D721Med (cell line): ENCODE measurements around the gene SAMD13.
"Not testable (repeated sequence)": the region's sequence is repeated elsewhere in the genome, so short reads cannot be mapped to it uniquely, and the experiment has no call there.

ENCODE experiments used
- DNase-seq: peaks from one replicate; pipeline ENCODE4 v3.0.0; 2011; ENCODE audit warnings: low spot score; ENCODE audit not compliant: insufficient read length
- FAIRE-seq: peaks from 2 replicates; lab custom pipeline; 2011; peaks lifted over from hg19 to GRCh38; lab: Jason Lieb, UNC
- TF ChIP-seq, protein P1 (sequence below): IDR thresholded peaks from 2 replicates; pipeline ENCODE4 v1.5.1; 2012; ENCODE audit warnings: mild to moderate bottlenecking, control low read depth; ENCODE audit not compliant: insufficient read depth; ENCODE audit errors: missing control alignments

Gene SAMD13

DNA sequence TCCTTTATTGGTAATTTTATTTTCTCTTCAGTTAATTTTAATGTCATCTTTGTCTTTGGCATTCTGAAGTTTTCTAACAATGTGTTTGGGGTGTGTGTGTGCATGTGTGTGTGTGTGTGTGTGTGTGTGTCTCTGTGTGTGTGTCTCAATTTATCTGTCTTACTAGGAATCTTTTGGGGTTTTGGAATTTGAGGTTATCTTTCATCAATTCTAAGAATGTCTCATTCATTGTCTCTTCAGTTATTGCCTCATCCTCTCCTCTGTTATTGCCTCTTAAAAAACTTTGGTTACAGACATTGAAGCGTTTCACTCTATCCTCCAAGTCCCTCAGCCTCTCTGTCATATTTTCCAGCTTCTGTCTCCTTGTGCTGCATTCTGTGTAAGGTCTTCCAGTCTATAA, 18.1 kb upstream of the SAMD13 start:
- DNase-seq (no peak), FAIRE-seq (no peak)
- TF ChIP-seq, protein P1, sequence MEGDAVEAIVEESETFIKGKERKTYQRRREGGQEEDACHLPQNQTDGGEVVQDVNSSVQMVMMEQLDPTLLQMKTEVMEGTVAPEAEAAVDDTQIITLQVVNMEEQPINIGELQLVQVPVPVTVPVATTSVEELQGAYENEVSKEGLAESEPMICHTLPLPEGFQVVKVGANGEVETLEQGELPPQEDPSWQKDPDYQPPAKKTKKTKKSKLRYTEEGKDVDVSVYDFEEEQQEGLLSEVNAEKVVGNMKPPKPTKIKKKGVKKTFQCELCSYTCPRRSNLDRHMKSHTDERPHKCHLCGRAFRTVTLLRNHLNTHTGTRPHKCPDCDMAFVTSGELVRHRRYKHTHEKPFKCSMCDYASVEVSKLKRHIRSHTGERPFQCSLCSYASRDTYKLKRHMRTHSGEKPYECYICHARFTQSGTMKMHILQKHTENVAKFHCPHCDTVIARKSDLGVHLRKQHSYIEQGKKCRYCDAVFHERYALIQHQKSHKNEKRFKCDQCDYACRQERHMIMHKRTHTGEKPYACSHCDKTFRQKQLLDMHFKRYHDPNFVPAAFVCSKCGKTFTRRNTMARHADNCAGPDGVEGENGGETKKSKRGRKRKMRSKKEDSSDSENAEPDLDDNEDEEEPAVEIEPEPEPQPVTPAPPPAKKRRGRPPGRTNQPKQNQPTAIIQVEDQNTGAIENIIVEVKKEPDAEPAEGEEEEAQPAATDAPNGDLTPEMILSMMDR: no peak

DNA sequence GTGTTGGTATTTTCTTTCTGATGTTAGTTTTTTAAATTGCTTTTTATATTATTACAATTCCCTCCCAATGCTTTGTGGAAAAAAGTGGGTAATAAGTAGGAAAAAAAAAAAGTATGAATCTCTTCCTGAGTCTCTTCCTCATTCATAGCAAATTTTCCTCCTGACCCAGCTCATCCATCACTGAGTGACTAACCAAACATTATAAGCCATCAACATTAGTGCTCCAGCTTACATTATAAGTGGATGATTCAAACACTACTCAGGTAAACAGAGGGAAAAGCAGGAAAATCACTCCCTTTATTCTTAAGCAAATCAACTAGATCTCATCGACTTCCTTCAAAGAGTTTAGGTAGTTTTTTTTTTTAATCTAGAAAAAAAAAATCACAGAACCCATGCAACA, 15.4 kb upstream of the SAMD13 start:
- DNase-seq (no peak), FAIRE-seq (no peak)
- TF ChIP-seq, protein P1: no peak

DNA sequence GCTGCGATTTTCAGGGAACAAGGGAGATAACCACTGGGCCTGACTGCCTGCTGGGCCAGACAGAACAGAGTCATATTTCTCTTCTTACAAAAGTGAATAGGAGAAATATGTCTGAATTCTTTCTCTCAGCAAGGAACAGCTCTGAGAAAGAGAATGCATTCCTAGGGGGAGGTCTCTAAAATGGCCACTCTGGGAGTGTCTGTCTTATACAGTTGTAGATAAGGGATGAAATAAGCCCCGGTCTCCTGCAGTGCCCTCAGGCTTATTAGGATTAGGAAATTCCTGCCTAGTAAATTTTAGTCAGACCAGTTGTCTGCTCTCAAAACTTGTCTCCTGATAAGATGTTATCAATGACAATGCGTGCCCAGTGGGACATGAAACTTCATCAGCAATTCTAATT, 14.1 kb upstream of the SAMD13 start:
- not testable (repeated sequence) for DNase-seq, FAIRE-seq

DNA sequence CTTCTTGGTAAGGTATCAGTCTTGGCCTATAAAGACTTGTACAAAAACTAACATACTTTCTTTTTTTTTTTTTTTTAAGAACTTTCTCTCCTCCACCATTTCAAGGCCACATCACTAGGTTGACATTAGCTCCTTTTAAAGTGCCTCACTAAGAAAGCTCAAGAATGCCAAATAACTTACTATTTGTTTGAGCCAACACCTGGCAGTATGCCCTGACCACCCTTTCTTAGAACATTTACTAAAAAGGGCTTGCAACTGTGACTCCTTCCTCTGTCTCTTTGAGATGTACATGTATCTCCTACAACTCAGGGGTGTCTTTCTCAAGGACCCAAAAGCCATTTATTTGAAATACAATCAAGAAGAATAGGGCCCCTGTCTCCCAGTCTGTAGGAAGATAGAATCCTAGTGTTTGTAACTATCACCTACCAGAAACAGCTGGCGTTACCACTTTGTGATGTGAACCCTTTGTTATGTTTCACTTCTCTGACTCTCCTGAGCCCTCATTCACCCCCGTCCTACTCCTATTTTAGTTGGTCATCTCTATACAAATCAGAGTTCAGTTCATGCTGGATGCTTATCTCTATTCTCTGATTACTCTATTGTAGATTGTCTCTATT, 12.2 kb upstream of the SAMD13 start:
- DNase-seq (no peak), FAIRE-seq (no peak)

DNA sequence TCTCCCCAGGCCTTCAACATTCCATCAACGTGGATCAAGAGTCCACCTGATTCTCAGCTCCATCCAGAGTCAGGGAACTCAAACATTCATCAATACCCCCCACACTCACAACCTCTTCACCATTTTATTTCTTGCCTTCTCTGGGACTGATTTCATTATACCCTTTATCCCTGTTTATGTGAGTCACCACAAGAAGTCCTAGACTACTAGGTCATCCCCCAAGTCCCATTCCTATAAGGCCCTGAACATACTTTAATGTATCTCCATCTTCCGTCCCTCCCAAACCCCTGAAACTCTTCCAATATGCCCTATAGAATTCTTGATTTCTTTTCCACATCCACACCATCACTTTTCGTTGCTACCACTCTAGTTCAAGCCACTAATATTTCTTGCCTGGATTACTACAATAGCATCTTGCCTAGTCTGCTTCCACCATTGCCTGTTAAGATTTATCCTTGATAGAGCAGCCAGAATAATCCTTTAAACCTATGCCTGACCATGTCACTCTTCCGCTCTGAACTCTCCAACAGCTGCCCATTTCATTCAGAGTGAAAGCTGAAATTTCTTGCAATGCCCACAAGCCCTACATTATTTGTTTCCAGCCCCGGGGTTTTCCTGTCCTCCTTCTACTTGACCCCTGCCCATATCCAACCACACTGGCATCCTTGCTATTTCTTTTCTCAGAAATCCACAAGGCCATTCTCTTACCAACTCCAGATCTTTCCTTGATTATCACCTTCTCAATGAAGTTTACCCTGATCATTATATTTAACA, 9.4 kb upstream of the SAMD13 start:
- no peak for FAIRE-seq
- no peak for DNase-seq
- TF ChIP-seq, protein P1: no peak

More for the DNA sequence above, 12.2 kb upstream of the SAMD13 start:
- TF ChIP-seq, protein P1: no peak

DNA sequence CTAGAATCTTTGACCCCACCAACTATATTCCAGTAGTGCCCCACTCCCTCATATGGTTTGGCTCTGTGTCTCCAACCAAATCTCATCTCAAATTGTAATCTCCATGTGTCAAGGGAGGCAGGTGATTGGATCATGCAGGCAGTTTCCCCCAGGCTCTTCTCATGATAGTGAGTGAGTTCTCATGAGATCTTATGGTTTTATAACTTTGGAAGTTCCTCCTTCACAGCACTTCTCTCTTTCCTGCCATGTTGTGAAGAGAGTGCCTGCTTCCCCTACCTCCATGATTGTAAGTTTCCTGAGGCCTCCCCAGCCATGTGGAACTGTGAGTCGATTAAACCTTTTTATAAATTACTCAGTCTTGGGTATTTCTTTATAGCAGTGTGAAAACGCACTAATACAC, 7.7 kb upstream of the SAMD13 start:
- TF ChIP-seq, protein P1: no peak
- no peak for DNase-seq
- FAIRE-seq: no peak

DNA sequence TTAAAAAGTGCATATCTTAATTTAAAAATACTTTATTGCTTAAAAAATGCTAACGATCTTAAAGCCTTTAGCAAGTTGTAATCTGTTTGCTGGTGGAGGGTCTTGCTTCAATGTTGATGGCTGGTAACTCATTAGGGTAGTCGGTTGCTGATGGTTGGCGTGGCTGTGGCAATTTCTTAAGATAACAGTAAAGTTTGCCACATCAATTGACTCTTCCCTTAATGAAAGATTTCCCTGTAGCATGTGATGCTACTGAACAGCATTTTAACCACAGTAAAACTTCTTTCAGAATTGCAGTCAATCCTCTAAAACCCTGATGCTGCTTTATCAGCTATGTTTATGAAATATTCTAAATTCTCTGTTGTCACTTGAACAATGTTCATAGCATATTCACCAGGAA, 6.8 kb upstream of the SAMD13 start:
- no peak for DNase-seq
- TF ChIP-seq, protein P1: no peak
- no peak for FAIRE-seq
